ENCODE measurements around the gene HBA2. TPM values are rescaled to one million over a fixed set of nuclear protein-coding genes. Genes with fewer than 3 reads are reported as not detected.
"Not testable (repeated sequence)": the region's sequence is repeated elsewhere in the genome, so short reads cannot be mapped to it uniquely, and the experiment has no call there.

The HBA2 gene
- total RNA-seq, result 1 to 10 TPM in 2 of 8 experiments, under 1 TPM in 1, not detected in 5; 0.92 to 3.2 (median 1.1) TPM

DNA sequence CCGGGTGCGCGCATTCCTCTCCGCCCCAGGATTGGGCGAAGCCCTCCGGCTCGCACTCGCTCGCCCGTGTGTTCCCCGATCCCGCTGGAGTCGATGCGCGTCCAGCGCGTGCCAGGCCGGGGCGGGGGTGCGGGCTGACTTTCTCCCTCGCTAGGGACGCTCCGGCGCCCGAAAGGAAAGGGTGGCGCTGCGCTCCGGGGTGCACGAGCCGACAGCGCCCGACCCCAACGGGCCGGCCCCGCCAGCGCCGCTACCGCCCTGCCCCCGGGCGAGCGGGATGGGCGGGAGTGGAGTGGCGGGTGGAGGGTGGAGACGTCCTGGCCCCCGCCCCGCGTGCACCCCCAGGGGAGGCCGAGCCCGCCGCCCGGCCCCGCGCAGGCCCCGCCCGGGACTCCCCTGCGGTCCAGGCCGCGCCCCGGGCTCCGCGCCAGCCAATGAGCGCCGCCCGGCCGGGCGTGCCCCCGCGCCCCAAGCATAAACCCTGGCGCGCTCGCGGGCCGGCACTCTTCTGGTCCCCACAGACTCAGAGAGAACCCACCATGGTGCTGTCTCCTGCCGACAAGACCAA, at the start of gene HBA2:
Gene HBA2, plus strand, starts transcription at position 503 of the 568 bp plus-strand sequence. Its CDS starts 37 bp downstream, at position 540.
- H3K4me1 ChIP-seq (replicated peaks in 1 of 2); H3K4me3 ChIP-seq; H3K27ac ChIP-seq; in situ Hi-C loops (cut with MboI; ENCODE audit: low pct_unique_long_range_greater_than_20kb in 2 of 9, low sequenced_read_pairs in 9 of 9, unreplicated experiment in 9 of 9): not testable (repeated sequence)
- WGBS, 10 experiments, result no CpG with 5 or more reads among the region's 74 CpGs
- ATAC-seq (replicated peaks in 6 of 8), result peak; percentile 16 to 61 (median 40)

DNA sequence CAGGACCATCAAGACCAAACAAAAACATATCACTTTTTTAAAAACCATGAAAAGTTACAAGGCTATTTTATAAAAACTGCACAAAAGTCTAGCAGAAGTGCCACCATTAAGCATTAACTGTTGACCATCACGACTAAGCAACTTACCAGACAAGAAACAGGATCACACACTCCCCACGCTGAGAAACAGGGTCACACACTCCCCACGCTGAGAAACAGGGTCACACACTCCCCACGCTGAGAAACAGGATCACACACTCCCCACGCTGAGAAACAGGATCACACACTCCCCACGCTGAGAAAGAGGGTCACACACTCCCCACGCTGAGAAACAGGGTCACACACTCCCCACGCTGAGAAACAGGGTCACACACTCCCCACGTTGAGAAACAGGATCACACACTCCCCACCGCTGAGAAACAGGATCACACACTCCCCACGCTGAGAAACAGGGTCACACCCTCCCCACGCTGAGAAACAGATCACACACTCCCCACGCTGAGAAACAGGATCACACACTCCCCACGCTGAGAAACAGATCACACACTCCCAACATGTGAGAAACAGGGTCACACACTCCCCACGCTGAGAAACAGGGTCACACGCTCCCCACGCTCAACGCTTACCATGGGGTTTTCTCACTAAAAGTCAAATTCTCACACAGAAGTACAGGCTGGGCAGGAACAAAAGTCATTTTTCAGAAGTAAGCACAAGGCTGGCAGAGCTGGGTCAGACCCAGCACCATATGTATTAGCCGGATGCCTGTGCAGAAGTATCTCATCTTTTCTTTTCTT, 48.9 kb upstream of the HBA2 start:
- in situ Hi-C loops (cut with MboI; ENCODE audit: low pct_unique_long_range_greater_than_20kb in 2 of 9, low sequenced_read_pairs in 9 of 9, unreplicated experiment in 9 of 9); ATAC-seq (replicated peaks in 6 of 8); H3K27ac ChIP-seq; H3K4me3 ChIP-seq; H3K4me1 ChIP-seq (replicated peaks in 1 of 2): not testable (repeated sequence)
- WGBS, 10 experiments, result 57 to 100% (median 84%) methylated on average over 1 to 9 of the region's 19 CpGs; no CpG with 5 or more reads in 3 of the 10 experiments

DNA sequence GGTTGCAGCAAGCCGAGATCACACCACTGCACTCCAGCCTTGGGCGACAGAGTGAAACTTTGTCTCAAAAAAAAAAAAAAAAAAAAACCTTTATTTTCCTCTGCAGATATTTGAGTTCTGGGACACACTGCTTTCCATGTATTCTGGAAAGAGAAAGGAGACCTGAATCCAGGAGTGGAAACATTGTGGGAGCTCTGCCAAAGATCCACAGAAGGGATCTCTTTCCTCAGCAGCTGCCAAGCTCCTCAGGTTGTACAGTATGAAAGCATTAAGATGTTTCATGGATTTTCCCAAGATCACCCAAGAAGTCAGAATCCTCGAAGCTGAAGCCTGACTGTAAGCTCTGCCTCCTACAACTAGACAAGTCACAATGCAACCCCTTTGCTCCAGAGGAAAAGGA, 47.7 kb upstream of the HBA2 start:
- WGBS, 10 experiments, result 40 to 90% (median 80%) methylated on average over 1 to 2 of the region's 3 CpGs; no CpG with 5 or more reads in 3 of the 10 experiments
- H3K4me3 ChIP-seq, result no peak overlapping the region
- H3K27ac ChIP-seq, result no peak overlapping the region
- in situ Hi-C loops (cut with MboI; ENCODE audit: low pct_unique_long_range_greater_than_20kb in 2 of 9, low sequenced_read_pairs in 9 of 9, unreplicated experiment in 9 of 9), result no loop called here
- ATAC-seq (replicated peaks in 6 of 8), result no peak
- no peaks in the 10 kb centered on the region for H3K4me1 ChIP-seq (replicated peaks in 1 of 2)

DNA sequence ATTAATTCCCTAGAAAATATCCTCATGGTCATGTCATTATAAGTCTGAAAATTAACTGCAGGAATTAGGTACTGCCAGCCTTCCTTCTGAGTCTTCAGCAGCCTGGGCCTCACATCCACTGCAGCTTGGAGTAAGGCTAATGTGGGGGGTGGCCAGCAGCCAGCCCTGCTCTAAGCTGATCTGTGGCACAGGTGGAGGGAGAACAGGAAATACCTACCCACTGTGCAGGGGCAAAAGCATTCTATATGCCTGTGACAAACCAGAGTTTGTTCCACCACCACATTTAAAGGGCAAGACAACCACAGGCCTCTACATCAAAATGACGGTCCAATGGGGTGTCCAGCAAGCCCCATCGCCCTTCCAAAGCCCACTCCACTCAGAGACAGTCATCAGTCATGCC, 43.6 kb upstream of the HBA2 start:
- Histone ChIP-seq H3K4me3 (no peak overlapping the region), H3K4me1 (replicated peaks in 1 of 2) (no peaks in the 10 kb centered on the region), H3K27ac (no peak overlapping the region)
- 40 to 100% (median 100%) methylated on average over 1 of the region's 2 CpGs; no CpG with 5 or more reads in 7 of the 10 experiments for WGBS, 10 experiments
- ATAC-seq (replicated peaks in 6 of 8), result no peak
- in situ Hi-C loops (cut with MboI; ENCODE audit: low pct_unique_long_range_greater_than_20kb in 2 of 9, low sequenced_read_pairs in 9 of 9, unreplicated experiment in 9 of 9), result no loop called here

DNA sequence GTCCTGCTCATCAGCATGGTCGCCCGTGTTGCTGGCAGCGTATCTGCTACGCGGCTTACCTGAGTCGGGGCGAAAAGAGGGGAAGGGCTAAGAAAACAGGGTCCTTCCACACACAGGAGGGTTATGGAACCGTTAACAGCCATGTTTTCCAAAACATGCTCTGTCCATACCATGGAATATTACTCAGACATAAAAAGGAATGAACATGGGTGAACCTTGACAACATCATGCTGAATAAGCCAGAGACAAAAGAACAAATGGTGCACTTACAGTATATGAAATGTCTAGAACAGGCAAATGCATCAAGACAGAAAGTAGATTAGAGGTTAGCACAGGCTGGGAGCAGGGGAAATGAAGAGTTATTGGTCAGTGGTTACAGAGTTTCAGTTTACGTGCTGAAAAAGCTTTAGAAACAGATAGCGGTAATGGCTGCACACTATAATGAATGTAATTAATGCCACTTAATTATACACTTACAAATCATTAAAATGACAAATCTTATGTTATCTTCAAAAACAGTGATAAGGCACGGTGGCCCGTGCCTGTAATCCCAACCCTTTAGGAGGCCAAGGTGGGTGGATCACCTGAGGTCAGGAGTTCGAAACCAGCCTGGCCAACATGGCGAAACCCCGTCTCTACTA, 42.0 kb upstream of the HBA2 start:
- Histone ChIP-seq H3K4me1 (replicated peaks in 1 of 2) (no peaks in the 10 kb centered on the region), H3K4me3 (no peak overlapping the region), H3K27ac (no peak overlapping the region)
- in situ Hi-C loops (cut with MboI; ENCODE audit: low pct_unique_long_range_greater_than_20kb in 2 of 9, low sequenced_read_pairs in 9 of 9, unreplicated experiment in 9 of 9), result no loop called here
- WGBS, 10 experiments, result 93 to 100% (median 97%) methylated on average over 5 to 11 of the region's 15 CpGs; no CpG with 5 or more reads in 1 of the 10 experiments
- no peak for ATAC-seq (replicated peaks in 6 of 8)

DNA sequence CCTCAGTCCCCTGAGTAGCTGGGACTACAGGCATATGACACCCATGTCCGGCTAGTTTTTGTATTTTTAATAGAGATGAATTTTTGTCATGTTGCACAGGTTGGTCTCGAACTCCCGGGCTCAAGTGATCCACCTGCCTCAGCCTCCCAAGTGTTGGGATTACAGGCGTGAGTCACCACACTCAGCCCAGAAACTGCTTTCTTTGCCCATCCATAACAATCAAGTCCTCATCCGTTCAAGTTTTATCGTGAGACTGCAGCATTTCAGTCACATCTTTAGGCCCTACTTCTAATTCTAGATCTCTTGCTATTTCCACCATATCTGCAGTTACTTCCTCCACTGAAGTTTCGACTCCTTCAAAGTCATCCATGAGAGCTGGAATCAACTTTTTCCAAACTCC, 40.6 kb upstream of the HBA2 start:
- no peak overlapping the region for H3K27ac ChIP-seq
- H3K4me3 ChIP-seq, result no peak overlapping the region
- WGBS, 10 experiments, result 96 to 100% (median 100%) methylated on average over 1 to 5 of the region's 7 CpGs; no CpG with 5 or more reads in 2 of the 10 experiments
- in situ Hi-C loops (cut with MboI; ENCODE audit: low pct_unique_long_range_greater_than_20kb in 2 of 9, low sequenced_read_pairs in 9 of 9, unreplicated experiment in 9 of 9), result no loop called here
- no peaks in the 10 kb centered on the region for H3K4me1 ChIP-seq (replicated peaks in 1 of 2)
- no peak for ATAC-seq (replicated peaks in 6 of 8)

DNA sequence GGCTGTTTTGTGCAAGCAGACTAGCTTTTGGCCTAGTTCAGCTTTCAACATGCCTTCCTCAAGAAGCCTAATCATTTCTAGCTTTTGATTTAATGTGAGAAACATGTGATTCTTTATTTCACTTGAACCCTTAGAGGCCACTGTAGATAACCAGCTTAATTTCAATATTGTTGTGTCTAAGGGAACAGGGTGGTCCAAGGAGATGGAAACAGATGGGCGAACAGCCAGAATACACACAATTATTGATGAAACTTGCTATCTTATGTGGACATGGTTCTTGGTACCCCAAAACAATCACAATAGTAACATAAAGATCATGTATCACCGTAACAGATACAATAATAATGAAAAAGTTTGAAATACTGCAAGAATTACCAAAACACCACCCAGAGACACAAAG, 39.0 kb upstream of the HBA2 start:
- Histone ChIP-seq H3K27ac (no peak overlapping the region), H3K4me3 (no peak overlapping the region), H3K4me1 (replicated peaks in 1 of 2) (peaks cover 0 to 2% of the 10 kb centered on the region in 2 donors)
- 88 to 100% (median 100%) methylated on average over 1 to 2 of the region's 2 CpGs; no CpG with 5 or more reads in 2 of the 10 experiments for whole genome bisulfite sequencing, 10 experiments
- ATAC-seq (replicated peaks in 6 of 8), result no peak
- in situ Hi-C loops (cut with MboI; ENCODE audit: low pct_unique_long_range_greater_than_20kb in 2 of 9, low sequenced_read_pairs in 9 of 9, unreplicated experiment in 9 of 9), result no loop called here

DNA sequence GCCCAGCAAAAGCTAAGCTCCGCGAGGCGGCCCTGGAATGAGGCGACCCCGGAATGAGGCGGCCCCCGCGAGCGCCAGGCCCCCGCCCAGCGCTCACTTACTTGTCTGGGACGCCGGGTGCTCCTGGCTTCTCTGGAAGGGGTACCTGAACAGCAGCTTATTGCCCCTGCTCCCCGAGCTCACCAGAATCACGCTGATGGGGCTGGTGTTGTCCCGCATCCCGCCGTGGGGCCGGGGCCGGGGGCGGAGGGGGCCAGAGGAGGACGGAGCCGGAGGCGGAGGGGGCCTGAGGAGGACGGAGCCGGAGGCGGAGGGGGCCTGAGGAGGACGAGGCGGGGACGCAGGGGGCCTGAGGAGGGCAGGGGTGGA, 34.6 kb upstream of the HBA2 start:
- H3K27ac ChIP-seq, result peak overlapping the region; percentile 80 to 88
- peaks cover 0 to 5% of the 10 kb centered on the region in 2 donors for H3K4me1 ChIP-seq (replicated peaks in 1 of 2)
- 0 to 7% (median 7%) methylated on average over 2 to 8 of the region's 30 CpGs; no CpG with 5 or more reads in 7 of the 10 experiments for WGBS, 10 experiments
- peak overlapping the region; percentile 51 to 64 (median 52) for H3K4me3 ChIP-seq
- in situ Hi-C loops (cut with MboI; ENCODE audit: low pct_unique_long_range_greater_than_20kb in 2 of 9, low sequenced_read_pairs in 9 of 9, unreplicated experiment in 9 of 9), result no loop called here
- peak; percentile 13 to 82 (median 76) for ATAC-seq (replicated peaks in 6 of 8)

DNA sequence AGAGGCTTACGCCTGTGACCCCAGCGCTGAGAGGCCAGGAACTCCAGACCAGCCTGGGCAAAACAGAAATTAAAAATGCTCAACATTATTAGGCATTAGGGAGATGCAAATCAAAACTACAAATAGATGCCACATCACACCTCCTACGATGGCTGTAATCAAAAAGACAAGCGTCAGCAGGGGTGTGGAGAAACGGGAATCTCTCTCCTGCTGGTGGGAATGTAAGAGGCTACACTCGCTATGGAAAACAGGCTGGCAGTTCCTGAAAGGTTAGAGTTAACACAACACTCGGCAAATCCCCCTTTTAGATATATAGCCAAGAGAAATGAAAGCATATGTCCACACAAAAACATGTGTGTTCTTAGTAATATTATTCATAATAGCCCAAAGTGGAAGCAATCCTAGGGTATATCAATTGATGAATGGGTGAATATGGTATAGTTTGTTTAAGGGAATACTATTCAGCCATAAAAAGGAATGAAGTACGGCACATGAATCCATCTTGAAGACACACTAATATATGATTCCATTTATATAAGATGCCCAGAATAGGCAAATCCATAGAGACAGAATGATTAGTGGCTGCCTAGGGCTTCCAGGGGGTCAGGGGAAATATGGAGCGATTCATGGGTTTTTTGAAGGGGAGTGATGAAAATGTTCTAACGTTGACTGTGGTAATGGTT, 32.4 kb upstream of the HBA2 start:
- in situ Hi-C loops (cut with MboI; ENCODE audit: low pct_unique_long_range_greater_than_20kb in 2 of 9, low sequenced_read_pairs in 9 of 9, unreplicated experiment in 9 of 9), result no loop called here
- peaks cover 0 to 5% of the 10 kb centered on the region in 2 donors for H3K4me1 ChIP-seq (replicated peaks in 1 of 2)
- H3K4me3 ChIP-seq, result no peak overlapping the region
- H3K27ac ChIP-seq, result no peak overlapping the region
- 49 to 100% (median 63%) methylated on average over 2 to 9 of the region's 10 CpGs for WGBS, 10 experiments
- ATAC-seq (replicated peaks in 6 of 8), result no peak

DNA sequence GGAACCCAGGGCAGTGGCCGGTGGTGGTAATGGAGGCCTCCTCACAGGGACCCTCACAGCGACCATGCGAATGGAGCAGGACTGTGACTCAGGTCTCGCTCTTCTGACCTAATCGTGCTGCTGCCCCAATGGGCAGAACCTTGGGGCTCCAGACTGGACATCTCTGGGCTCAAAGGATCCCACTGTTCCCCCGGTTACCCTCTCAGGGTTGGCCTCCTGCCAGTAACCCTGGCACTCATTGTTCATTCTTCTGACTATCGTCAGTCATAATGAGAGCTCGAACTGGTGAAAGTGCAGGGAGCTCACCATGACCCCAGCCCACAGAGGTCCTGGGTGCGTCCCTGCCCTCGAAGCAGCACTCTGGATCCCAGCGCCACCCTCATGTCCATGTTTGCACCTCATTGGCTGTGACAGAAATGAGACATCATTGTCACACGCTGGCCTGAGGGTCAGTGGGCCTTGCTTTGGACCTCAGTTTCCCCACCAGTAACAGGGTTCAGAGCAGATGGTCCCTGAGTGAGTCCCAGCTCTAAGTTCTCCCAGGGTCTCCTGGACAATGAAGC, 30.2 kb upstream of the HBA2 start:
- 53 to 90% (median 76%) methylated on average over 1 to 5 of the region's 12 CpGs; no CpG with 5 or more reads in 3 of the 10 experiments for WGBS, 10 experiments
- in situ Hi-C loops (cut with MboI; ENCODE audit: low pct_unique_long_range_greater_than_20kb in 2 of 9, low sequenced_read_pairs in 9 of 9, unreplicated experiment in 9 of 9), result no loop called here
- Histone ChIP-seq H3K4me3 (no peak overlapping the region), H3K27ac (no peak overlapping the region), H3K4me1 (replicated peaks in 1 of 2) (peaks cover 0 to 4% of the 10 kb centered on the region in 2 donors)
- no peak for ATAC-seq (replicated peaks in 6 of 8)

DNA sequence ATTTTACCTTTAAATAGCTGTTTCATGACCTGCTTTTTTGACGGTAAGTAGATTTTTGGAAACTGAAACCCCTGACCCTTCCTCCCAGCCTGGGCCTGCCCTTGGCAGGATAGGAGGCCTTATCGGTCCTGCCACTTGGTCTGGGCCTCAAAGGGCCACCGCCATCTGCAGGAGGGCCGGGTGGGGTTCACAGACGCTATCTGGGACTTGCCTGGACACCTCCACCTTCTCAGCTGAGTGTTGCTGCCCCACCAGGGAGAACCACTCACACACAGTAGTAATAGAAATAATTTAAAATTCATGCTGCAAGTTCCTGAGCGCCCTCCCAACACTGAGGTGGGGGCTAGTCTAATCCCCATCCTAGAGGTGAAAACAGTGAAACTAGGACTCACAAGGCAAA, 29.6 kb upstream of the HBA2 start:
- no peak overlapping the region for H3K27ac ChIP-seq
- no peak for ATAC-seq (replicated peaks in 6 of 8)
- no peak overlapping the region for H3K4me3 ChIP-seq
- in situ Hi-C loops (cut with MboI; ENCODE audit: low pct_unique_long_range_greater_than_20kb in 2 of 9, low sequenced_read_pairs in 9 of 9, unreplicated experiment in 9 of 9), result no loop called here
- H3K4me1 ChIP-seq (replicated peaks in 1 of 2), result peaks cover 0 to 3% of the 10 kb centered on the region in 2 donors
- 57 to 100% (median 60%) methylated on average over 1 to 2 of the region's 6 CpGs; no CpG with 5 or more reads in 7 of the 10 experiments for WGBS, 10 experiments

DNA sequence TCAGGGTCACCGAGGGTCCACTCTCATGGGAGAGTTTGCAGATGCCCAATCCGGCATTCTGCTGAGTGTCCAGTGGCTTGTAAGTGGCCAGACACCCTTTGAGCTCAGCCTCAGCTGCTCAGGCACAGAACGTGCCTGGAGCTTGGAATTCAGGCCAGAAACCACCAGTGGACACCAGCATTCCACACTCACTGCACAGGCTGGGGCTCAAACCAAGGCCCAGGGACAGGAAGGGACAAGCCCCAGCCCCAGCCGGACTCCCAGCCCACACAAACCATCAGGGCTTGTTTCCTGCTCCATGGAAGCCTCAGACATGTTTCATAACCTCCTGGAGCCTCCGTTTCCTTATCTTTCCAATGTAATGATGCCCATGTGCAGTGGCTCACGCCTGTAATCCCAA, 29.2 kb upstream of the HBA2 start:
- Histone ChIP-seq H3K4me3 (no peak overlapping the region), H3K4me1 (replicated peaks in 1 of 2) (peaks cover 0 to 3% of the 10 kb centered on the region in 2 donors), H3K27ac (no peak overlapping the region)
- in situ Hi-C loops (cut with MboI; ENCODE audit: low pct_unique_long_range_greater_than_20kb in 2 of 9, low sequenced_read_pairs in 9 of 9, unreplicated experiment in 9 of 9), result no loop called here
- 33 to 100% (median 75%) methylated on average over 1 to 3 of the region's 6 CpGs; no CpG with 5 or more reads in 6 of the 10 experiments for WGBS, 10 experiments
- ATAC-seq (replicated peaks in 6 of 8), result no peak

All from motor neuron (in vitro differentiated cells).